SKM-1 (cell line): ENCODE data around the gene SPTBN1.

Source experiments
- DNase-seq: peaks from one replicate; lab custom pipeline; 2025; ENCODE audit not compliant: unreplicated experiment; lab: John Stamatoyannopoulos, UW

Gene SPTBN1

GRCh38 chr2:54603796-54604195 lies 147.7 kb downstream of the SPTBN1 start:
- DNase-seq: no peak

- DNase-seq: no peak
Observed at GRCh38 chr2:54604871-54605270, 148.7 kb downstream of the SPTBN1 start.

GRCh38 chr2:54605836-54606235 lies 149.7 kb downstream of the SPTBN1 start:
- no peak for DNase-seq

DNA sequence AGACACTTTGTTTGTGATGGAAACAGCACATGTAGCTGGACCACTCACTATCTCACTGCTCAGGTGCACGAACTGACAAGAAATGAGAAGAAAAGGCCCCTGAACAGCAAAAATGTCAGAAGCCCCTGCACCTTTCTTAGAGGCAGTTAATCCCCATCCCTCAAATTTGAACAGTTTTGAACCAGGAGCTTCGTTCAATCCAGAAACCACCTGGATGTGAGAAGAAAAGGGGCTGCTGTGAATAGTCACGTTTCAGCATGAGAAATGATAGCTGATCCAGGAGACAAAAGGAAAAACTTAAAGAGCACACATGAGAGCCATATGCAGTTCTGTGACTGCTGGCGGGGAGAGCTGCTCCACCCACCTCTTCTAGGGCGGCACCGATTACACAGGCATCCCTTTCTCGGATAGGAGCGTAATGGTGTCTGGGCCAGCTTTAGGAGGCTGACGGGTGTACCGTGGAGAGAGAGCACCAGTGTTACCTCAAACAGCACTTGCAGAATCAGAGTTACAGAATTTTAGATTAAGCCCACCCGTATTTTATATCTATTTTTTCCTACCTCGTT lies 150.3 kb downstream of the SPTBN1 start:
- DNase-seq: no peak

- DNase-seq: no peak
Observed at GRCh38 chr2:54608224-54608623, 152.1 kb downstream of the SPTBN1 start.

- DNase-seq: no peak
Observed at GRCh38 chr2:54609241-54609640, 153.1 kb downstream of the SPTBN1 start.

DNA sequence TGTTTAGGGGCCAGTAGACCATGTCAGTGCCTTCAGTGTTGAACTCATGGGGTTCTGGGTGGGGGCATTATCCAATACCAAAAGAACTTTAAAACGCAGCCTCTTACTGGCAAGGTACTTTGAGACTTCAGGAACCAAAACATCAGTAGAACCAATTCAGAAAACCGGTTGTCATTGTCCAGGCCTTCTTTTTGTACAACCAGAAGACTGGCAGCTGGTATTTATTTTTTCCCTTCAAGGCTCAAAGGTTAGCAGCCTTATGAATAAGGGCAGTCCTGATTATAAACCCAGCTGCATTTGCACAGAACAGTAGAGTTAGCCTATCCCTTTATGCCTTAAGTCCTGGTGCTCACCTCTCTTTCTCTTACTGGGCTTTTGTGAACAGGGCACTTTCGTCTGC lies 153.5 kb downstream of the SPTBN1 start:
- DNase-seq: no peak

GRCh38 chr2:54610700-54611099 lies 154.6 kb downstream of the SPTBN1 start:
- DNase-seq: no peak

- no peak for DNase-seq
Observed at GRCh38 chr2:54611830-54612545, 155.9 kb downstream of the SPTBN1 start.

GRCh38 chr2:54613386-54613785 lies 157.3 kb downstream of the SPTBN1 start:
- DNase-seq: no peak

DNA sequence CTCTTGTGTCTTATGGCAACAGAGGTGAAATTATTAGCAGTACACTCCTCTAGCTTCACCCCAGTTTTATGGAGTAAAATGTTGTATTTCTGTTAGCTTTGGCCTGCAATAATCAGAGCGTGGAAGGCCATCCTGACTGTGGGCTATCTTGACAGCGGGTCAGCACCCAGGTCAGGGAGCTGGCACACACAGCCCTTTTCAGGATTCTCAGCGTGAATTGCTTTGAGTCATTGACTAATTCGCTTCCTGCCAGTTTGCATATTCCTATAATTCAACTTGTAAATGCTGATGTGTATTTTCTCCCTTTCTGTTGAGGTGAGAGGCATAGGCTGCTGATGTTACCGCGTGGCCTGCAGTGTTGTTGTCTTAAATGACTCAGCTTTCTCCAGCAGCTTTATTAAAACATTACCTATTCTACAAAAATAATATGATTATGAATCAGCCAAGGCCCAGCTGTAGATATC lies 157.7 kb downstream of the SPTBN1 start:
- no peak for DNase-seq

DNA sequence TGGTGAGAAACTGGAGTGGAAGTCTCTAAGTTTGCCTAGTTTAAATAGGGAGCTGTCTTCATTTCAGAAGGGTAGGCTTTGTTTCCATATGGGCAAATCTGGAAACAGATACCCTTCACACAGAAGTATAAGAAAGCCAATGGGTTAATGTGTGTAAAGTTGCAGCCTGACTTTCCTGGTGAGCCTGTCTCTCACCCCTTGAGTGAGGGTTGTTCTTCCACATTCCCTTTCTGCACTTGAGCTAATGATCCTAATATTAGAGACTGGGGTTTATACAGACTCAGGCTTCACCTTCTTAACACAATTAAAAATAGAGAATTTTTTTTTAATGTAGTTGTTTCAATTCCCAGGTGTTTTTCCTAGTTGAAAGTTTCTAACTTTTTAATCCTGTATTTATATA lies 158.7 kb downstream of the SPTBN1 start:
- no peak for DNase-seq

- no peak for DNase-seq
Observed at GRCh38 chr2:54615832-54616534, 159.9 kb downstream of the SPTBN1 start.

DNA sequence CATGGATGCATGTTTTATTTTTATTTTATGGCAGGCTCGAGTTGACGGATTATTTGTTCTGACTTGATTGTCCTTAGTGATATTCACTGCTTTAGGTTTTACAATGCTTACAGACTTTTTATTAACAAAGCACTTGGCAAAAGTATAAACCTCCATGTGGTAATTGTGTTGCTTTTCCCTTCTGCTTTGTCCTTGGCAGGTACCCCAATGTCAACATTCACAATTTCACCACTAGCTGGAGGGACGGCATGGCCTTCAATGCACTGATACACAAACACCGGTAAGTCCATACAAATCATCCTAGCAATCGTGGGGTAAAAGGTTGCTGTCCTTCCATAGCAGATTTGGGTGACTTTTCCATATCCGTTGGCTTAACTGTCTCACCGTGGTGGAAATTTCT lies 161.3 kb downstream of the SPTBN1 start:
- DNase-seq: no peak

GRCh38 chr2:54618646-54619565 lies 162.8 kb downstream of the SPTBN1 start:
- no peak for DNase-seq

DNA sequence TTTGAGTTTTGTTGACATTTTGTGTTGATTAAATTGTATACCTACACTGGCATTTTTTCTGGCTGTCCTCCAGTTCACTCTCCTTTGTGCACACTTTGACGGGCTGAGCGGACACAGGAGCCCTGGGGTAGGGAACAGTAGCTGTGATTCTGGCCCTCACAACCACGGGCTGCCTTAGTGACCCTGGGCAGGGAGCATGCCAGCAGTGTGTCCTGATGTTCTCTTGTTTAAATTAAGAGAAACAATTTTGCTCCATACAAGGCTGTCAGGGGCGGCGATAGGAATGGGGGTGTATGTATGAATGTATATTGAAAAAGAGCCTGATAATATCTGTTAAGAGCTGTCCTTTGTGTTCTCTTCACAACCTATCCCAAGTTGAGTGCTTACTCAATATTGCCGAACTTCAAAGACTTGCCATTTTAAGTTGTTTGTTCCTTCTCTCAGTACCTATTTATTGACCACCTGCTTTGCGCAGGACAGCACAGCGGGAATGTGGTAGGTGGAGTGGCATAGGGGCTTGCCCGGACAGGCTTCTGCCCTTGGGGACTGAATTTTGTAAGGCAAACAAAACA lies 163.6 kb downstream of the SPTBN1 start:
- DNase-seq: no peak

- no peak for DNase-seq
Observed at GRCh38 chr2:54620948-54621347, 164.8 kb downstream of the SPTBN1 start.

DNA sequence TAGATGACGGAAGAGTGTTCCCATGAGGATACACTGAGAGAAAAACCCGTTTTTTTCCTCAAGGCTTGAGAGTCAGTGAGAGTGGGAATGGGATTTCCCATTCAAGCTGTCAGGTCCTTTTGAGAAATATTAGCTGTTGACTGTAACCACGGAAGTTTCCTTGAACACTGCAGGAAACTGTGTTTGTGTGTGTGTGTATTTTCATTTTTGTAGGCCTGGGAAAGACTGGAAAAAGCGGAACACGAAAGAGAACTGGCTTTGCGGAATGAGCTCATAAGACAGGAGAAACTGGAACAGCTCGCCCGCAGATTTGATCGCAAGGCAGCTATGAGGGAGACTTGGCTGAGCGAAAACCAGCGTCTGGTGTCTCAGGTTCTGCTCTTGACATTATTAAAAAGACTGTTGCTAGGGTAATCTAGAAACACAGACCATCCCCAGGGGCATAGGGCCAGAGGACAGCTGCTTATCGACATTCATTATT lies 168.5 kb downstream of the SPTBN1 start:
- no peak for DNase-seq

DNA sequence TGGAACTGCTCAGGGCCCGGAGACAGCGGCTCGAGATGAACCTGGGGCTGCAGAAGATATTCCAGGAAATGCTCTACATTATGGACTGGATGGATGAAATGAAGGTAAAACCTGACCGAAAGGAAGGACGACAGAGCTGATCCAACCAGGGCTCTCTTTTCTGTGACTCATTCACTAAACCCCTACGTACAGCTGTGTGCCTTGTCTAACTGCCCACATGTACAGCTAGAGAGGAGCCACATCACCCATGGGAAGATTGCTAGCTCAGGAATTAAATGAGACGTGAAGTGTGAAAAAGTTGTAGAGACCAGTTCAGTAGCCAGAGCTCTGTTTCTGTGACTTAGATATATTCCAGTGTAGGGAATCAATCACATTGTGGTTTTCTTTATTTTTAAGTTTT lies 170.0 kb downstream of the SPTBN1 start:
- no peak for DNase-seq

- DNase-seq: no peak
Observed at GRCh38 chr2:54626884-54627283, 170.8 kb downstream of the SPTBN1 start.

GRCh38 chr2:54627973-54628372 lies 171.8 kb downstream of the SPTBN1 start:
- no peak for DNase-seq
